Coronary artery (tissue), 2 donors: ENCODE measurements around the gene CCNJL.

Source experiments
- DNase-seq: peaks from one replicate; pipeline ENCODE4 v3.0.0-alpha.2; 2017; ENCODE audit warnings: low spot score
- H3K27ac ChIP-seq, 2 donors: fragments of 200-600 bp; sonication (generic); one replicate each; pipeline ENCODE4 v1.5.1; 2016 to 2019
- H3K4me3 ChIP-seq: fragments of 200-600 bp; sonication (generic); 2 replicates; pipeline ENCODE4 v1.5.1; 2016; ENCODE audit warnings: mild to moderate bottlenecking, moderate library complexity
- CTCF ChIP-seq: fragments of 200-600 bp; sonication (generic); IDR thresholded peaks from one replicate; pipeline ENCODE4 v1.5.1; 2019; ENCODE audit warnings: antibody characterized with exemption

Gene CCNJL

GRCh38 chr5:160272264-160272663 lies 40.1 kb downstream of the CCNJL start:
- Histone ChIP-seq H3K4me3 (no peak overlapping the region), H3K27ac (no peak overlapping the region)
- TF ChIP-seq CTCF: no peak
- DNase-seq: no peak

- DNase-seq: no peak
- no peak overlapping the region for H3K27ac ChIP-seq
These were observed 40.5 kb downstream of the CCNJL start for GRCh38 chr5:160271836-160272235.

GRCh38 chr5:160271396-160271795 lies 41.0 kb downstream of the CCNJL start:
- DNase-seq: no peak
- no peak for TF ChIP-seq CTCF
- Histone ChIP-seq H3K4me3 (no peak overlapping the region), H3K27ac (no peak overlapping the region)

More at GRCh38 chr5:160271836-160272235, 40.5 kb downstream of the CCNJL start:
- H3K4me3 ChIP-seq: no peak overlapping the region
- TF ChIP-seq CTCF: no peak

- TF ChIP-seq CTCF: no peak
- no peak for DNase-seq
- Histone ChIP-seq H3K4me3 (no peak overlapping the region), H3K27ac (no peak overlapping the region)
These were observed 41.7 kb downstream of the CCNJL start for GRCh38 chr5:160270704-160271103.

- DNase-seq: peak; percentile 80
- Histone ChIP-seq H3K27ac (peak overlapping the region in 1 of 2 donors; percentile 24), H3K4me3 (no peak overlapping the region)
- TF ChIP-seq CTCF: no peak
These were observed 43.3 kb downstream of the CCNJL start for GRCh38 chr5:160269017-160269416.

- H3K27ac ChIP-seq: no peak overlapping the region
- no peak for DNase-seq
- no peak for TF ChIP-seq CTCF
These were observed 44.2 kb downstream of the CCNJL start for GRCh38 chr5:160268121-160268520.

GRCh38 chr5:160266752-160267345 lies 45.5 kb downstream of the CCNJL start:
- Histone ChIP-seq H3K27ac (no peak overlapping the region), H3K4me3 (no peak overlapping the region)
- DNase-seq: no peak
- no peak for TF ChIP-seq CTCF

More at GRCh38 chr5:160268121-160268520, 44.2 kb downstream of the CCNJL start:
- H3K4me3 ChIP-seq: no peak overlapping the region
